Tibial nerve (tissue), 4 donors: Measurements from ENCODE around the gene CCNY. TPM values are rescaled to one million over a fixed set of nuclear protein-coding genes. Genes with fewer than 3 reads are reported as not detected.

ENCODE experiments used
- DNase-seq, 2 donors: peaks; one replicate each; pipeline ENCODE4 v3.0.0-alpha.2; 2019; ENCODE audit warnings: low spot score in 2 of 2
- H3K27ac ChIP-seq, 4 donors: fragments of 200-600 bp; sonication (generic) in 3 of 4; one replicate each; pipeline ENCODE4 v1.5.1; 2017 to 2019; ENCODE audit warnings: mild to moderate bottlenecking in 1 of 4
- H3K27me3 ChIP-seq, 2 donors: fragments of 200-600 bp; sonication (generic) in 1 of 2; one replicate each; pipeline versions ENCODE4 v1.5.1 to v1.6.0; 2017 to 2019
- H3K36me3 ChIP-seq, 3 donors: fragments of 200-600 bp; sonication (generic); one replicate each; pipeline ENCODE4 v1.5.1; 2018 to 2019
- H3K4me1 ChIP-seq, 4 donors: fragments of 200-600 bp; sonication (generic) in 3 of 4; one replicate each; pipeline ENCODE4 v1.5.1; 2017 to 2019
- H3K4me3 ChIP-seq, 4 donors: fragments of 200-600 bp; sonication (generic) in 3 of 4; one replicate each; pipeline ENCODE4 v1.5.1; 2017 to 2019; ENCODE audit warnings: mild to moderate bottlenecking in 1 of 4, moderate library complexity in 1 of 4
- H3K9me3 ChIP-seq, 4 donors: fragments of 200-600 bp; sonication (generic) in 3 of 4; one replicate each; pipeline ENCODE4 v1.5.1; 2017 to 2019
- CTCF ChIP-seq, 5 experiments: fragments of 200-600 bp in 3 of 5; fragments of 450-650 bp in 2 of 5; sonication (generic) in 3 of 5; IDR thresholded peaks; one replicate each; pipeline ENCODE4 v1.5.1; 2016 to 2019; ENCODE audit warnings: antibody characterized with exemption in 5 of 5, mild to moderate bottlenecking in 3 of 5, moderate library complexity in 2 of 5
- EP300 ChIP-seq, 2 donors: sonication (generic); formaldehyde crosslinking; IDR thresholded peaks; one replicate each; pipeline ENCODE4 v1.6.1; 2017; ENCODE audit warnings: antibody characterized with exemption in 2 of 2, mild to moderate bottlenecking in 1 of 2
- POLR2A ChIP-seq, 2 donors: fragments of 450-650 bp; IDR thresholded peaks; one replicate each; pipeline ENCODE4 v1.6.1; 2017; ENCODE audit warnings: antibody characterized with exemption in 2 of 2, mild to moderate bottlenecking in 2 of 2, moderate library complexity in 2 of 2
- WGBS, 2 donors: methylation state at CpG; one replicate each; pipeline ENCODE4 v1.1.5; 2018; 5-methylcytosine and 5-hydroxymethylcytosine counted together
- total RNA-seq, 4 donors: library from RNA; depleted of rRNA; stranded (reverse); fragments of >200 nt; gene quantifications; one replicate each; pipeline ENCODE4 v1.1.0, GENCODE V29; 2016

CCNY gene
- total RNA-seq, 4 donors from 2014 or later, result 24.3 to 27.6 (median 26.5) TPM

GRCh38 chr10:35577926-35578617 lies 241.8 kb downstream of the CCNY start:
- Histone ChIP-seq H3K9me3 (no peaks in the 10 kb centered on the region), H3K27me3 (no peaks in the 10 kb centered on the region), H3K27ac (no peak overlapping the region), H3K4me3 (no peak overlapping the region), H3K36me3 (peaks cover 0 to 38% (median 0%) of the 10 kb centered on the region in 3 donors), H3K4me1 (no peaks in the 10 kb centered on the region)
- TF ChIP-seq CTCF (IDR thresholded peaks at IDR 0.05), result no peak
- TF ChIP-seq EP300 (IDR thresholded peaks at IDR 0.05), result no peak
- no peak for TF ChIP-seq POLR2A (IDR thresholded peaks at IDR 0.05)
- no peak for DNase-seq
- WGBS, 2 donors, result 43 to 44% methylated on average over 7 of the region's 7 CpGs

GRCh38 chr10:35578618-35578956 lies 242.3 kb downstream of the CCNY start:
- Histone ChIP-seq H3K4me1 (no peaks in the 10 kb centered on the region), H3K27me3 (no peaks in the 10 kb centered on the region), H3K4me3 (no peak overlapping the region), H3K27ac (no peak overlapping the region), H3K36me3 (peaks cover 0 to 33% (median 0%) of the 10 kb centered on the region in 3 donors), H3K9me3 (no peaks in the 10 kb centered on the region)
- TF ChIP-seq POLR2A (IDR thresholded peaks at IDR 0.05) (no peak), EP300 (IDR thresholded peaks at IDR 0.05) (no peak), CTCF (IDR thresholded peaks at IDR 0.05) (no peak)
- no peak for DNase-seq
- 81 to 87% methylated on average over 4 of the region's 4 CpGs for WGBS, 2 donors

- peaks cover 0 to 28% (median 0%) of the 10 kb centered on the region in 3 donors for H3K36me3 ChIP-seq
- no peaks in the 10 kb centered on the region for H3K4me1 ChIP-seq
- no peak overlapping the region for H3K4me3 ChIP-seq
- H3K9me3 ChIP-seq, result no peaks in the 10 kb centered on the region
- no peak overlapping the region for H3K27ac ChIP-seq
- TF ChIP-seq CTCF (IDR thresholded peaks at IDR 0.05) (no peak), EP300 (IDR thresholded peaks at IDR 0.05) (no peak), POLR2A (IDR thresholded peaks at IDR 0.05) (no peak)
- 85 to 87% methylated on average over 3 of the region's 3 CpGs for WGBS, 2 donors
- DNase-seq, result no peak
- H3K27me3 ChIP-seq, result no peaks in the 10 kb centered on the region
Measured at GRCh38 chr10:35579116-35579515, 242.8 kb downstream of the CCNY start.

- DNase-seq, result no peak
- Histone ChIP-seq H3K9me3 (no peaks in the 10 kb centered on the region), H3K36me3 (peaks cover 0 to 22% (median 0%) of the 10 kb centered on the region in 3 donors), H3K4me1 (no peaks in the 10 kb centered on the region), H3K27me3 (no peaks in the 10 kb centered on the region), H3K4me3 (no peak overlapping the region), H3K27ac (no peak overlapping the region)
- 62 to 72% methylated on average over 12 of the region's 12 CpGs for WGBS, 2 donors
- no peak for TF ChIP-seq EP300 (IDR thresholded peaks at IDR 0.05)
Measured at GRCh38 chr10:35579726-35580422, 243.6 kb downstream of the CCNY start.

- no peaks in the 10 kb centered on the region for H3K4me1 ChIP-seq
- no peaks in the 10 kb centered on the region for H3K9me3 ChIP-seq
- H3K27ac ChIP-seq, result no peak overlapping the region
- H3K4me3 ChIP-seq, result no peak overlapping the region
- 72 to 83% methylated on average over 3 of the region's 3 CpGs for WGBS, 2 donors
- DNase-seq, result no peak
- H3K27me3 ChIP-seq, result no peaks in the 10 kb centered on the region
- TF ChIP-seq EP300 (IDR thresholded peaks at IDR 0.05) (no peak), POLR2A (IDR thresholded peaks at IDR 0.05) (no peak), CTCF (IDR thresholded peaks at IDR 0.05) (no peak)
- peaks cover 0 to 18% (median 0%) of the 10 kb centered on the region in 3 donors for H3K36me3 ChIP-seq
Measured at GRCh38 chr10:35580423-35580770, 244.1 kb downstream of the CCNY start.
